IMR-90 (cell line): Measurements from ENCODE around the gene NDUFB10. TPM values are rescaled to one million over a fixed set of nuclear protein-coding genes. Genes with fewer than 3 reads are reported as not detected.

ENCODE experiments used
- ATAC-seq: fragments of 200-7000 bp; cut with Tn5 transposase; 2 replicates; pipeline ENCODE4 v1.9.1; 2020; ENCODE audit warnings: low read depth, mild to moderate bottlenecking, moderate library complexity
- BruUV-seq: library from RNA; stranded (reverse); fragments of 400-500 nt; replicated peaks from 2 replicates; lab custom pipeline; 2021; lab: Mats Ljungman, UMichigan
- CTCF ChIA-PET: fragments of 300-600 bp; formaldehyde crosslinking; extraction: SDS; loops from one replicate; lab custom pipeline; 2021; ENCODE audit warnings: antibody characterized with exemption; lab: Yijun Ruan, JAX
- POLR2A ChIA-PET: fragments of 300-600 bp; sonication (Branson Sonifier 250); formaldehyde crosslinking; loops from one replicate; lab custom pipeline; 2022; ENCODE audit warnings: antibody characterized with exemption; ENCODE audit not compliant: unreplicated experiment; lab: Charles Lee
- DNase-seq: peaks from one replicate; pipeline ENCODE4 v3.0.0; 2013
- H2AFZ ChIP-seq: replicated peaks from 2 replicates; pipeline ENCODE3; 2013; ENCODE audit warnings: low read length, mild to moderate bottlenecking; ENCODE audit not compliant: poor library complexity
- H2AK5ac ChIP-seq: 2 replicates; pipeline ENCODE4 v1.6.1; 2013; ENCODE audit warnings: low read depth, low read length, inconsistent platforms
- H2AK9ac ChIP-seq: replicated peaks from 2 replicates; pipeline ENCODE3; 2013; ENCODE audit warnings: mild to moderate bottlenecking, low read depth, low read length, moderate library complexity; ENCODE audit not compliant: poor library complexity
- H2BK120ac ChIP-seq: 2 replicates; pipeline ENCODE4 v1.6.1; 2013; ENCODE audit warnings: low read depth, low read length, inconsistent platforms
- H2BK15ac ChIP-seq: 3 replicates; pipeline ENCODE4 v1.6.1; 2013; ENCODE audit warnings: low read depth, low read length, inconsistent platforms
- H2BK20ac ChIP-seq: 2 replicates; pipeline ENCODE4 v1.6.1; 2013; ENCODE audit warnings: low read depth, mild to moderate bottlenecking, inconsistent platforms, low read length, moderate library complexity
- H2BK5ac ChIP-seq: 2 replicates; pipeline ENCODE4 v1.6.1; 2013; ENCODE audit warnings: mild to moderate bottlenecking, low read depth, low read length, inconsistent platforms; ENCODE audit not compliant: poor library complexity, severe bottlenecking
- H3K14ac ChIP-seq: replicated peaks from 2 replicates; pipeline ENCODE4 v1.6.1; 2013; ENCODE audit warnings: low read depth, low read length, inconsistent platforms
- H3K18ac ChIP-seq: 2 replicates; pipeline ENCODE4 v1.6.1; 2013; ENCODE audit warnings: low read depth, low read length, control low read depth
- H3K23ac ChIP-seq: 2 replicates; pipeline ENCODE4 v1.6.1; 2013; ENCODE audit warnings: low read depth, low read length, inconsistent platforms
- H3K27ac ChIP-seq: 2 replicates; pipeline ENCODE4 v1.5.1; 2013; ENCODE audit warnings: mild to moderate bottlenecking, control low read depth, low read length; ENCODE audit not compliant: insufficient read depth
- H3K27me3 ChIP-seq: 2 replicates; pipeline ENCODE4 v1.6.1; 2013; ENCODE audit warnings: low read length; ENCODE audit not compliant: control insufficient read depth, insufficient read depth
- H3K36me3 ChIP-seq: 2 replicates; pipeline ENCODE4 v1.6.1; 2013; ENCODE audit warnings: low read length, mixed read lengths; ENCODE audit not compliant: control insufficient read depth, insufficient read depth
- H3K4ac ChIP-seq: 2 replicates; pipeline ENCODE4 v1.6.1; 2013; ENCODE audit warnings: low read depth, low read length, inconsistent platforms
- H3K4me1 ChIP-seq: 2 replicates; pipeline ENCODE4 v1.6.1; 2013; ENCODE audit warnings: low read length, mixed read lengths; ENCODE audit not compliant: control insufficient read depth, insufficient read depth
- H3K4me2 ChIP-seq: 2 replicates; pipeline ENCODE4 v1.6.1; 2013; ENCODE audit warnings: low read depth, mild to moderate bottlenecking, control low read depth, low read length, moderate library complexity
- H3K4me3 ChIP-seq: 2 replicates; pipeline ENCODE4 v1.5.1; 2013; ENCODE audit warnings: low read depth, mild to moderate bottlenecking, control low read depth, low read length, moderate library complexity; ENCODE audit not compliant: insufficient read depth
- H3K56ac ChIP-seq: 2 replicates; pipeline ENCODE4 v1.6.1; 2013; ENCODE audit warnings: low read length, inconsistent platforms; ENCODE audit not compliant: insufficient read depth; ENCODE audit errors: extremely low read depth
- H3K79me1 ChIP-seq, 2 experiments: 2 replicates each; pipeline ENCODE4 v1.6.1; 2013; ENCODE audit warnings: low read length in 2 of 2, inconsistent platforms in 1 of 2, low read depth in 1 of 2
- H3K9ac ChIP-seq: 2 replicates; pipeline ENCODE4 v1.6.1; 2013; ENCODE audit warnings: low read depth, low read length, control low read depth
- H3K9me1 ChIP-seq: 2 replicates; pipeline ENCODE4 v1.6.1; 2013; ENCODE audit warnings: low read length, inconsistent platforms; ENCODE audit not compliant: insufficient read depth
- H3K9me3 ChIP-seq: 2 replicates; pipeline ENCODE4 v1.6.1; 2013; ENCODE audit warnings: low read length; ENCODE audit not compliant: control insufficient read depth, insufficient read depth
- H4K20me1 ChIP-seq: 2 replicates; pipeline ENCODE4 v1.6.1; 2013; ENCODE audit warnings: low read length, inconsistent platforms; ENCODE audit not compliant: insufficient read depth
- H4K5ac ChIP-seq: 2 replicates; pipeline ENCODE4 v1.6.1; 2013; ENCODE audit warnings: mild to moderate bottlenecking, low read depth, low read length, control low read depth
- H4K8ac ChIP-seq, 2 experiments: 2 replicates each; pipeline ENCODE4 v1.6.1; 2013; ENCODE audit warnings: low read depth in 2 of 2, low read length in 2 of 2, control low read depth in 1 of 2, inconsistent platforms in 1 of 2
- H4K91ac ChIP-seq: 2 replicates; pipeline ENCODE4 v1.6.1; 2013; ENCODE audit warnings: low read depth, low read length, inconsistent platforms; ENCODE audit not compliant: insufficient read depth
- BHLHE40 ChIP-seq: fragments of 150-350 bp; IDR thresholded peaks from 2 replicates; pipeline ENCODE4 v1.6.1; 2016; ENCODE audit warnings: mild to moderate bottlenecking, low read depth, low read length
- CEBPB ChIP-seq: IDR thresholded peaks from 2 replicates; pipeline ENCODE4 v1.6.1; 2012; ENCODE audit warnings: low read depth, low read length, improper control_type of control experiment
- CHD1 ChIP-seq: IDR thresholded peaks from 2 replicates; pipeline ENCODE4 v1.6.1; 2012; ENCODE audit warnings: low read depth, low read length, improper control_type of control experiment
- CTCF ChIP-seq: conservative IDR thresholded peaks from 2 replicates; pipeline ENCODE4 v1.5.1; 2012; ENCODE audit warnings: mild to moderate bottlenecking, low read depth, low read length, improper control_type of control experiment
- FOS ChIP-seq: fragments of 150-350 bp; IDR thresholded peaks from 2 replicates; pipeline ENCODE4 v1.6.1; 2016; ENCODE audit warnings: low read depth, low read length
- MAFK ChIP-seq: IDR thresholded peaks from 2 replicates; pipeline ENCODE4 v1.6.1; 2012; ENCODE audit warnings: low read depth, low read length, improper control_type of control experiment
- MAZ ChIP-seq: IDR thresholded peaks from 2 replicates; pipeline ENCODE4 v1.6.1; 2012; ENCODE audit warnings: low read depth, mild to moderate bottlenecking, low read length, improper control_type of control experiment, moderate library complexity, borderline replicate concordance
- MXI1 ChIP-seq: IDR thresholded peaks from 2 replicates; pipeline ENCODE4 v1.6.1; 2012; ENCODE audit warnings: low read depth, mild to moderate bottlenecking, low read length, moderate library complexity, borderline replicate concordance
- NFE2L2 ChIP-seq: fragments of 150-350 bp; IDR thresholded peaks from 2 replicates; pipeline ENCODE4 v1.6.1; 2016; ENCODE audit warnings: low read depth, mild to moderate bottlenecking, low read length
- POLR2A ChIP-seq: IDR thresholded peaks from 2 replicates; pipeline ENCODE4 v1.6.1; 2012; ENCODE audit warnings: mild to moderate bottlenecking, low read depth, low read length
- RAD21 ChIP-seq: IDR thresholded peaks from 2 replicates; pipeline ENCODE4 v1.6.1; 2012; ENCODE audit warnings: low read length, improper control_type of control experiment
- RCOR1 ChIP-seq: IDR thresholded peaks from 2 replicates; pipeline ENCODE4 v1.6.1; 2012; ENCODE audit warnings: mild to moderate bottlenecking, low read length, improper control_type of control experiment; ENCODE audit not compliant: insufficient replicate concordance
- RFX5 ChIP-seq: IDR thresholded peaks from 2 replicates; pipeline ENCODE4 v1.8.0; 2012; ENCODE audit warnings: low read depth, mild to moderate bottlenecking, low read length, moderate library complexity
- SMC3 ChIP-seq: fragments of 150-350 bp; IDR thresholded peaks from 2 replicates; pipeline ENCODE4 v1.6.1; 2016; ENCODE audit warnings: low read depth, mild to moderate bottlenecking, antibody characterized with exemption, low read length, moderate library complexity
- WGBS, 2 experiments: methylation state at CpG; one replicate each; pipeline versions ENCODE4 v1.1.5 to v1.1.7; 2013; ENCODE audit warnings: missing lambda C conversion rate in 2 of 2; ENCODE audit not compliant: insufficient read length in 1 of 2; ENCODE audit errors: extremely low coverage in 2 of 2; 5-methylcytosine and 5-hydroxymethylcytosine counted together
- dilution Hi-C: fragments of 300-500 bp; cut with HindIII; formaldehyde crosslinking; loops from one replicate; pipeline ENCODE4 v1.14.3; 2018; ENCODE audit warnings: low sequenced_read_pairs; ENCODE audit not compliant: unreplicated experiment
- in situ Hi-C: fragments of 300-500 bp; cut with MboI; formaldehyde crosslinking; loops from 3 replicates; pipeline ENCODE4 v1.14.3; 2019; ENCODE audit warnings: low sequenced_read_pairs, inconsistent platforms, mixed read lengths
- intact Hi-C: fragments of 100-400 bp; cut with micrococcal nuclease; formaldehyde crosslinking; loops from 2 replicates; pipeline ENCODE4 v1.10.0; 2022
- polyA plus RNA-seq, 3 experiments: library from polyadenylated mRNA; depleted of rRNA; stranded (reverse); fragments of >200 nt; gene quantifications; 2 replicates each; pipeline ENCODE4 v1.2.3, GENCODE V29; 2012; ENCODE audit warnings: low replicate concordance in 1 of 3
- total RNA-seq: library from RNA; depleted of rRNA; stranded (reverse); fragments of >200 nt; gene quantifications from 2 replicates; pipeline ENCODE4 v1.2.3, GENCODE V29; 2012
- TF ChIP-seq, protein P1 (sequence below): fragments of 150-350 bp; IDR thresholded peaks from 2 replicates; pipeline ENCODE4 v1.6.1; 2017; ENCODE audit warnings: mild to moderate bottlenecking, antibody characterized with exemption, low read length, low read depth
- TF ChIP-seq, protein P2 (sequence below): fragments of 150-350 bp; IDR thresholded peaks from 2 replicates; pipeline ENCODE4 v1.6.1; 2016; ENCODE audit warnings: low read depth, mild to moderate bottlenecking, low read length, moderate library complexity, borderline replicate concordance

Gene NDUFB10
- total and polyA plus RNA-seq, 2 of the 4 experiments (the other 2 are of a cell fraction), result 189 to 220 TPM

DNA sequence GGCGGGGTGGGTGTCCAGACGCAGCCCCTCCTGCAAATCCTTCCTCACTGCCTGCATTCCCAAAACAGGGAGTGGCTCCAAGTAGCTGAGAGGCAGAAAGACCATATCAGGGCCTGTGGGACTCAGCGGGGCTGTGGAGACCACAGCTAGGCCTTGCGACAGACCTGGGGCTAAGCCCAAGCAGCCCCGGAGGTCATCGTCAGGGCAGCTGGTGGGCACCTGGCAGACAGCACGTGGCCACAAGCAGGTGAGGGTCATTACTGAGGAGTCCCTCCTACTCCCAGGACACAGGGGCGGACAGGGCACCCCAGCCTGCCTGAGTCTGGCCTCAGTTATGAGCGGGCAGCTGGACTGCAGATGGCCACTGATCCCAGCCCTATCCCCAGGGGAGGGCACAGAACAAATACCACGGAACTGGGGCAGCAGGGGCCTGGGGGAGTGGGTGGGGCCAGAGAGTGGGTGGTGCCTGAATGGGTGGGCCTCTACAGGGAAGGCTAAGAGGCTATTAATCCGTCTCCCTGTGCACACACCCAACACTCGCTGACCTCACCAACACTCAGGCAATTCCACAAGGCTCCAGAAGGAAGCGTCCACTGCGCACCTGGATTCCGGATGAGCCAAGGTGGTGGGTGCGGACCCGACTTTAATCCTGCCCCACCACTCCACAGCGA, 49.6 kb upstream of the NDUFB10 start:
- no peaks in the 10 kb centered on the region for H3K79me1 ChIP-seq
- BruUV-seq, result no TSS peak

More for the DNA sequence above, 49.6 kb upstream of the NDUFB10 start:
- dilution Hi-C loops (no loop called here), in situ Hi-C loops (no loop called here), intact Hi-C loops (no loop called here)
- Histone ChIP-seq H3K4ac (no peak overlapping the region), H3K23ac (no peak overlapping the region), H2AK5ac (no peak overlapping the region), H3K9me1 (no peaks in the 10 kb centered on the region), H2BK5ac (no peak overlapping the region), H2BK15ac (no peak overlapping the region), H3K4me1 (no peaks in the 10 kb centered on the region), H3K14ac (no peak overlapping the region), H3K4me2 (no peak overlapping the region), H2BK120ac (no peak overlapping the region), H2AFZ (peak overlapping the region; percentile 23), H3K27ac (no peak overlapping the region), H2AK9ac (no peak overlapping the region), H4K8ac (no peak overlapping the region), H3K9me3 (no peaks in the 10 kb centered on the region), H3K36me3 (no peaks in the 10 kb centered on the region), H3K4me3 (no peak overlapping the region), H3K18ac (no peak overlapping the region), H2BK20ac (no peak overlapping the region), H3K27me3 (peaks cover 65% of the 10 kb centered on the region), H4K91ac (no peak overlapping the region), H4K5ac (no peak overlapping the region), H3K56ac (no peak overlapping the region), H4K20me1 (no peaks in the 10 kb centered on the region), H3K9ac (no peak overlapping the region)
- ATAC-seq, result no peak
- whole genome bisulfite sequencing, 2 experiments, result no CpG with 5 or more reads among the region's 18 CpGs
- ChIA-PET POLR2A (no interaction called here), CTCF (no interaction called here)
- TF ChIP-seq, protein P1, sequence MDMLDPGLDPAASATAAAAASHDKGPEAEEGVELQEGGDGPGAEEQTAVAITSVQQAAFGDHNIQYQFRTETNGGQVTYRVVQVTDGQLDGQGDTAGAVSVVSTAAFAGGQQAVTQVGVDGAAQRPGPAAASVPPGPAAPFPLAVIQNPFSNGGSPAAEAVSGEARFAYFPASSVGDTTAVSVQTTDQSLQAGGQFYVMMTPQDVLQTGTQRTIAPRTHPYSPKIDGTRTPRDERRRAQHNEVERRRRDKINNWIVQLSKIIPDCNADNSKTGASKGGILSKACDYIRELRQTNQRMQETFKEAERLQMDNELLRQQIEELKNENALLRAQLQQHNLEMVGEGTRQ, result no peak
- no peak for TF ChIP-seq CHD1
- TF ChIP-seq NFE2L2, result no peak
- TF ChIP-seq MAFK, result no peak
- no peak for TF ChIP-seq MAZ
- TF ChIP-seq RCOR1, result no peak
- no peak for TF ChIP-seq CEBPB
- TF ChIP-seq POLR2A, result no peak
- TF ChIP-seq RFX5, result no peak
- TF ChIP-seq RAD21, result no peak
- no peak for TF ChIP-seq BHLHE40
- TF ChIP-seq, protein P2, sequence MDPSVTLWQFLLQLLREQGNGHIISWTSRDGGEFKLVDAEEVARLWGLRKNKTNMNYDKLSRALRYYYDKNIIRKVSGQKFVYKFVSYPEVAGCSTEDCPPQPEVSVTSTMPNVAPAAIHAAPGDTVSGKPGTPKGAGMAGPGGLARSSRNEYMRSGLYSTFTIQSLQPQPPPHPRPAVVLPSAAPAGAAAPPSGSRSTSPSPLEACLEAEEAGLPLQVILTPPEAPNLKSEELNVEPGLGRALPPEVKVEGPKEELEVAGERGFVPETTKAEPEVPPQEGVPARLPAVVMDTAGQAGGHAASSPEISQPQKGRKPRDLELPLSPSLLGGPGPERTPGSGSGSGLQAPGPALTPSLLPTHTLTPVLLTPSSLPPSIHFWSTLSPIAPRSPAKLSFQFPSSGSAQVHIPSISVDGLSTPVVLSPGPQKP, result no peak
- TF ChIP-seq MXI1, result no peak
- TF ChIP-seq CTCF, result no peak
- TF ChIP-seq FOS, result no peak
- no peak for TF ChIP-seq SMC3
- no peak for DNase-seq
